ENCODE data around the gene CA7. TPM values are rescaled to one million over a fixed set of nuclear protein-coding genes. Genes with fewer than 3 reads are reported as not detected.

CA7 gene
- total RNA-seq, 4 donors from 2014 or later, result 0.33 TPM; not detected in 3

DNA sequence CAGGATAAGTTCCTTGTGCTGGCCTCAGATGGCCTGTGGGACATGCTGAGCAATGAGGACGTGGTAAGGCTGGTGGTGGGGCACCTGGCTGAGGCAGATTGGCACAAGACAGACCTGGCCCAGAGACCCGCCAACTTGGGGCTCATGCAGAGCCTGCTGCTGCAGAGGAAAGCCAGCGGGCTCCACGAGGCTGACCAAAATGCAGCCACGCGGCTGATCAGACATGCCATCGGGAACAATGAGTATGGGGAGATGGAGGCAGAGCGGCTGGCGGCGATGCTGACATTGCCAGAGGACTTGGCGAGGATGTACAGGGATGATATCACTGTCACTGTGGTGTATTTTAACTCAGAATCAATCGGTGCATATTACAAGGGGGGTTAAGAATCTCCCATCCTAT, 41.3 kb downstream of the CA7 start:
- H3K27ac ChIP-seq (replicated peaks in 1 of 4), result no peak overlapping the region
- no peak overlapping the region for H3K4me3 ChIP-seq
- DNase-seq (ENCODE audit: extremely low spot score), result no peak
- H3K36me3 ChIP-seq, result peaks cover 12 to 46% (median 22%) of the 10 kb centered on the region in 4 donors
- peaks cover 10 to 15% (median 11%) of the 10 kb centered on the region in 4 donors for H3K4me1 ChIP-seq
- no peaks in the 10 kb centered on the region for H3K9me3 ChIP-seq
- TF ChIP-seq POLR2AphosphoS5 (IDR thresholded peaks at IDR 0.05), result no peak
- TF ChIP-seq EP300 (IDR thresholded peaks at IDR 0.05), result no peak
- TF ChIP-seq POLR2A (IDR thresholded peaks at IDR 0.05; ENCODE audit: low read depth), result no peak
- TF ChIP-seq, protein P1, sequence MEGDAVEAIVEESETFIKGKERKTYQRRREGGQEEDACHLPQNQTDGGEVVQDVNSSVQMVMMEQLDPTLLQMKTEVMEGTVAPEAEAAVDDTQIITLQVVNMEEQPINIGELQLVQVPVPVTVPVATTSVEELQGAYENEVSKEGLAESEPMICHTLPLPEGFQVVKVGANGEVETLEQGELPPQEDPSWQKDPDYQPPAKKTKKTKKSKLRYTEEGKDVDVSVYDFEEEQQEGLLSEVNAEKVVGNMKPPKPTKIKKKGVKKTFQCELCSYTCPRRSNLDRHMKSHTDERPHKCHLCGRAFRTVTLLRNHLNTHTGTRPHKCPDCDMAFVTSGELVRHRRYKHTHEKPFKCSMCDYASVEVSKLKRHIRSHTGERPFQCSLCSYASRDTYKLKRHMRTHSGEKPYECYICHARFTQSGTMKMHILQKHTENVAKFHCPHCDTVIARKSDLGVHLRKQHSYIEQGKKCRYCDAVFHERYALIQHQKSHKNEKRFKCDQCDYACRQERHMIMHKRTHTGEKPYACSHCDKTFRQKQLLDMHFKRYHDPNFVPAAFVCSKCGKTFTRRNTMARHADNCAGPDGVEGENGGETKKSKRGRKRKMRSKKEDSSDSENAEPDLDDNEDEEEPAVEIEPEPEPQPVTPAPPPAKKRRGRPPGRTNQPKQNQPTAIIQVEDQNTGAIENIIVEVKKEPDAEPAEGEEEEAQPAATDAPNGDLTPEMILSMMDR (IDR thresholded peaks at IDR 0.05), result no peak
- H3K27me3 ChIP-seq, result no peaks in the 10 kb centered on the region
- intact Hi-C loops (cut with DNase I), result no loop called here
- WGBS, result 91% methylated on average over 10 of the region's 12 CpGs

DNA sequence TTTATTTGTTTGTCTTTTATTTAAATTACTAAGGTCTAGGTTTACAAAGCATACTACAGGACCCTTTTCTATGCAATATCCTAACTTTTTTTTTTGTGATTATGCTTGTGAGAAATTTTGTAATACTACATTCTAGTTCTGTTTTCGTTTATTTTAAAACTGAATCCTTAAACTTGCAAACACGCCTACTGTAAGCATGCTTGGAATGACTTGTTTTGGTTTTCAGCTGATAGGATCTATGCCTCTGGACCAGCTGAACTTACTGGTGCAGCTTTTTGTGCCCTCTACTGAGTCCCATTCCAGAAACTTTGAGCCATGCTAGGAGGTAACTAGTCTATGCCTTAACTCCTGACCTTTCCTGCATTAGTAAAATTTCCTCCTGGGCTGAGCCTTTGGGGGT, 42.1 kb downstream of the CA7 start:
- intact Hi-C loops (cut with DNase I), result no loop called here
- 65% methylated on average over 2 of the region's 2 CpGs for WGBS
- Histone ChIP-seq H3K9me3 (no peaks in the 10 kb centered on the region), H3K36me3 (peaks cover 12 to 46% (median 22%) of the 10 kb centered on the region in 4 donors), H3K4me3 (no peak overlapping the region), H3K4me1 (peaks cover 3 to 9% (median 4%) of the 10 kb centered on the region in 4 donors), H3K27me3 (no peaks in the 10 kb centered on the region), H3K27ac (replicated peaks in 1 of 4) (no peak overlapping the region)
- DNase-seq (ENCODE audit: extremely low spot score), result no peak
- no peak for TF ChIP-seq EP300 (IDR thresholded peaks at IDR 0.05)
- TF ChIP-seq POLR2AphosphoS5 (IDR thresholded peaks at IDR 0.05), result no peak
- TF ChIP-seq POLR2A (IDR thresholded peaks at IDR 0.05; ENCODE audit: low read depth), result no peak
- TF ChIP-seq, protein P1 (IDR thresholded peaks at IDR 0.05), result no peak

DNA sequence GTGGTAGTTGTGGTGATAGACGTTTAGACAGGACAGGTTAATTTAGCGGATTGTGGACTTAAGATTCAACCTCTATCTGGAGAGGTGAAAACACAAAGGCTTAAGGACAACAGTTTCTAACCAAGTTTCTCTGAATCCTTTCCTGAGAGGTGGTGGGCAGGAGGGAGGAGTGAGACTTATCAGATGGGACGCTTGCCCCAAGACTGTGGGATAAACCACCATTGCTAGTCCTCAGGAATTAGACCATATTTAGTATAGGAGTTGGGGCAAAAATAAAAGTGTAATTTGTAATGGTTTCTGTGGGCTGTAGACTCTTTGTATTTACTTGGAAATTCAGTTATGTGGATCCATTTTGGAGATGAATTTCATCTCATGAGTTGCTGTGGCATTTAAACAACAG, 42.7 kb downstream of the CA7 start:
- Histone ChIP-seq H3K4me1 (peaks cover 0 to 3% (median 0%) of the 10 kb centered on the region in 4 donors), H3K27ac (replicated peaks in 1 of 4) (no peak overlapping the region), H3K27me3 (no peaks in the 10 kb centered on the region), H3K36me3 (peaks cover 12 to 46% (median 22%) of the 10 kb centered on the region in 4 donors), H3K9me3 (no peaks in the 10 kb centered on the region), H3K4me3 (no peak overlapping the region)
- DNase-seq (ENCODE audit: extremely low spot score), result no peak
- TF ChIP-seq POLR2AphosphoS5 (IDR thresholded peaks at IDR 0.05) (no peak), EP300 (IDR thresholded peaks at IDR 0.05) (no peak), POLR2A (IDR thresholded peaks at IDR 0.05; ENCODE audit: low read depth) (no peak)
- TF ChIP-seq, protein P1 (IDR thresholded peaks at IDR 0.05), result no peak
- WGBS, result 81% methylated on average over 3 of the region's 3 CpGs
- intact Hi-C loops (cut with DNase I), result no loop called here

DNA sequence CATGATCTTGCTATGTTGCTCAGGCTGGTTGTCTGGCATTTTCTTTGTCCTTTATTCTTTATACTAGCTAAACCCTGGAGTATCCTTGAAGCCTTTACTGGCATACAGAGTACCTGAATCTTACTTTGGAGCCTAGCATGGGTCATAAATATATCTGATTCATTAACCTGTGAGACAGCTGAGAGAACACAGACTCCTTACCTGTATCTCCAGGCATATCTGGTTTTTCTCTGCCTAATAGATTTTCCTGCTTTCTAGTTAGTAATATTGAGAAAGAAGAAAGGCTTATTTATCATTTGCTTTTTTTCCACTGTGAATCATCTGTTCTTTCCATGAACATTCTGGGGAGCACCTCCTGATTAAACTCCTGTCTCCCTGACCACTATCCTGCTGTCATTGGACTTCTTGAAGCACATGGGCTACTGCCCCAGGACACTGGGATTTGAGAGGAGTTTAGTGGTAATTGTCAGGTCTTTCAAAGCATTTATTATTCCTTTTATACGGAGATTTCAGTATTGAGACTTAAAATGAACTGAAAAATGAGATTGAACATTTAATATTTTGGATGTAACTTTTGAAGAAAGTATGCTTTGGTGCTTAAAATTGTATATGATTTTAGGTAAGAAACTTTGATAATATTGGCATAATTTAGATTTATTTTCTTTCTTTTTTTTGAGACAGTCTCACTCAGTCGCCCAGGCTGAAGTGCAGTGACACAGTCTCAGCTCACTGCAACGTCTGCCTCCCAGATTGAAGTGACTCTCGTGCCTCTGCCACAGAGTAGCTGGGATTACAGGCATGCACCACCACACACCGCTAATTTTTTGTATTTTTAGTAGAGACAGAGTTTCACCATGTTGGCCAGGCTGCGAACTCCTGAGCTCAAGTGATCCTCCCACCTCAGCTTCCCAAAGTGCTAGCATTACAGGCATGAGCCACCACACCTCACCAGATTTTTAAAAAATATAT, 44.7 kb downstream of the CA7 start:
- Histone ChIP-seq H3K27me3 (no peaks in the 10 kb centered on the region), H3K9me3 (no peaks in the 10 kb centered on the region), H3K4me1 (no peaks in the 10 kb centered on the region), H3K4me3 (no peak overlapping the region), H3K36me3 (peaks cover 12 to 33% (median 22%) of the 10 kb centered on the region in 4 donors), H3K27ac (replicated peaks in 1 of 4) (no peak overlapping the region)
- intact Hi-C loops (cut with DNase I), result no loop called here
- DNase-seq (ENCODE audit: extremely low spot score), result no peak
- TF ChIP-seq POLR2AphosphoS5 (IDR thresholded peaks at IDR 0.05) (no peak), EP300 (IDR thresholded peaks at IDR 0.05) (no peak), POLR2A (IDR thresholded peaks at IDR 0.05; ENCODE audit: low read depth) (no peak)
- TF ChIP-seq, protein P1 (IDR thresholded peaks at IDR 0.05), result no peak
- 89% methylated on average over 6 of the region's 6 CpGs for WGBS
